ENCODE data around the gene DHODH. TPM values are rescaled to one million over a fixed set of nuclear protein-coding genes. Genes with fewer than 3 reads are reported as not detected.

The DHODH gene
- total and polyA plus RNA-seq, 2 donors (not counting 3 experiments of a cell fraction or from before 2014, with no cell fraction given) = 5.8 to 9.2 TPM

GRCh38 chr16:72014675-72015074 is 6.1 kb downstream of the DHODH start:
- Histone ChIP-seq H3K9ac (replicated peaks; ENCODE audit: extremely low read depth, insufficient read depth, low read length) (no peak overlapping the region), H3K4me2 (ENCODE audit: insufficient read depth, low read length) (no peak overlapping the region), H3K36me3 (ENCODE audit: control insufficient read depth in 2 of 2, extremely low read depth in 1 of 2, insufficient read depth in 2 of 2, low read length in 2 of 2) (no peaks in the 10 kb centered on the region), H4K20me1 (replicated peaks; ENCODE audit: control insufficient read depth, extremely low read depth, insufficient read depth, low read length) (no peaks in the 10 kb centered on the region), H3K4me1 (ENCODE audit: control insufficient read depth, extremely low read depth, insufficient read depth, low read length) (no peaks in the 10 kb centered on the region), H3K27ac (ENCODE audit: insufficient read depth, low read depth, low read length) (no peak overlapping the region), H3K9me3 (replicated peaks; ENCODE audit: control insufficient read depth, insufficient read depth, low read length) (no peaks in the 10 kb centered on the region), H3K27me3 (ENCODE audit: control insufficient read depth in 2 of 2, insufficient read depth in 2 of 2, low read length in 2 of 2) (no peaks in the 10 kb centered on the region), H3K4me3 (replicated peaks in 1 of 3; ENCODE audit: insufficient read depth in 1 of 3, low read depth in 1 of 3, low read length in 3 of 3) (no peak overlapping the region), H3K9me1 (replicated peaks; ENCODE audit: control insufficient read depth, extremely low read depth, insufficient read depth, low read length) (no peaks in the 10 kb centered on the region), H2AFZ (ENCODE audit: low read depth, low read length) (no peak overlapping the region), H3K79me2 (ENCODE audit: control insufficient read depth, insufficient read depth, low read length) (no peaks in the 10 kb centered on the region)
- ChIA-PET CTCF (no interaction called here), POLR2A (interaction anchor here (0.6 kb wide), 1 partner anchor 480 kb away, joined by 8 read pairs; no protein-coding TSS in a partner anchor)
- dilution Hi-C loops (cut with MboI; ENCODE audit: extremely low pct_ligation_motif_present, low sequenced_read_pairs) = no loop called here
- no TSS peak for BruUV-seq (replicated peaks)
- intact Hi-C loops (cut with micrococcal nuclease) = no loop called here
- no peak for TF ChIP-seq EZH2 (IDR thresholded peaks at IDR 0.05; ENCODE audit: borderline replicate concordance, low read depth, low read length, severe bottlenecking)
- TF ChIP-seq CTCF (IDR thresholded peaks at IDR 0.05; ENCODE audit: extremely low read depth in 1 of 2, insufficient read depth in 1 of 2, low read depth in 1 of 2, low read length in 2 of 2) = no peak
- no peak for TF ChIP-seq MYC (IDR thresholded peaks at IDR 0.05; ENCODE audit: low read depth, low read length)
- no peak for TF ChIP-seq GATA2 (IDR thresholded peaks at IDR 0.05; ENCODE audit: insufficient read depth, insufficient read length, low read depth, low read length)
- no peak for TF ChIP-seq FOS (IDR thresholded peaks at IDR 0.05; ENCODE audit: borderline replicate concordance, insufficient read depth, low read length)
- no peak for TF ChIP-seq POLR2AphosphoS5 (IDR thresholded peaks at IDR 0.05; ENCODE audit: insufficient read depth, low read depth, low read length)
- TF ChIP-seq JUN (IDR thresholded peaks at IDR 0.05; ENCODE audit: borderline replicate concordance, insufficient read depth, insufficient read length, low read depth) = no peak
- no peak for TF ChIP-seq MAX (IDR thresholded peaks at IDR 0.05; ENCODE audit: insufficient read depth, insufficient read length)
- DNase-seq (ENCODE audit: low read depth, low spot score) (no peak), FAIRE-seq (no peak)
